ENCODE results near the gene SRC.

Gene SRC

GRCh38 chr20:37378785-37379598, 33.1 kb downstream of the SRC start:
- peak overlapping the region; percentile 87 for H3K27ac Mint-ChIP-seq
- H3K9me3 Mint-ChIP-seq, result no peaks in the 10 kb centered on the region
- H3K4me3 Mint-ChIP-seq, result peak overlapping the region; percentile 55
- intact Hi-C loops (cut with micrococcal nuclease), result no loop called here
- H3K27me3 Mint-ChIP-seq, result no peaks in the 10 kb centered on the region
- peaks cover 73% of the 10 kb centered on the region for H3K4me1 Mint-ChIP-seq (ENCODE audit: low read depth)
- H3K36me3 Mint-ChIP-seq (ENCODE audit: low read depth), result peaks cover 61% of the 10 kb centered on the region

DNA sequence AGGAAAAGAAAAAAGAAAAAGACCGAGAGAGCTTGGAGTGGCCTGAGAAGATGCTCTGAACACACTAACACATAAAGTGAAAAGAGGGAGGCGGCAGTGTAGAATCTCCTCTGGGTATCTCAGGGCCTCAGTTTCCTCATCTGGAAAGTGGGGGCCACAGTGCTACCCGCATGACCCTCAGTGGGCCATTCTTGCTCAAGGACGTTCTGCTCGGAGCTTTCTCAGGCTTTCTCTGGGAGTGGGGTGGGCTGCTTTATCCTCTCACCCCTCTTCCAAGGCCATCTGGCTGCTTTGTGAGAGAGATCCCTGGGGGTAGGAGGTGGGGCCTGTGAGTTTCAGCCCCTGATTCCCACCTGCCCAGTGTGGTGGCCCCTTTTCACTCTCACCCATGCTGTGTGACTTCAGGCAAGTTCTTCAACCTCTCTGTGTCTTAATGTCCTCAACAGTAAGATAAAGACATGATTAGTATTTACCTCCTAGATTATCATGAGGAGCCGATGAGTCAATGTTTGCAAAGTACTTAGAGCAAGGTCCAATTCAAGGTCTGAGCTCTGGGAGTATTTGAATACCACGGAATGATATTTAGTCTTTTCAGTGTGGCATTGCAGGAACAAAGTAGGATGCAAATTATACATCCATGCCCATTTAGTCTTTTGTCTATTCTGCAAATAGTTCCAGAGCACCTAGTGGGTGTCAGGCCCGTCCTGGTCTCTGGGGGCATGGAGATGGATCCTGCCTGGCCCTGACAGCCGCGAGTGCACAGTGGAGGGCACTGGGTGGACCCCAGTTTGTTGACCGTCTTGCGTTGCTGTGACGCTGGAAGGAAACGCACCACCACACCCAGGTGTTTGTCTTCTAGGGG, 34.3 kb downstream of the SRC start:
- Mint-ChIP-seq H3K36me3 (ENCODE audit: low read depth) (peaks cover 61% of the 10 kb centered on the region), H3K27me3 (no peaks in the 10 kb centered on the region), H3K4me3 (no peak overlapping the region), H3K9me3 (no peaks in the 10 kb centered on the region), H3K4me1 (ENCODE audit: low read depth) (peaks cover 80% of the 10 kb centered on the region), H3K27ac (peak overlapping the region; percentile 87)
- intact Hi-C loops (cut with micrococcal nuclease), result loop anchor here (5.0 to 10.0 kb wide), 3 partner anchors 33 to 185 kb away; partner anchors contain the start of gene SRC

DNA sequence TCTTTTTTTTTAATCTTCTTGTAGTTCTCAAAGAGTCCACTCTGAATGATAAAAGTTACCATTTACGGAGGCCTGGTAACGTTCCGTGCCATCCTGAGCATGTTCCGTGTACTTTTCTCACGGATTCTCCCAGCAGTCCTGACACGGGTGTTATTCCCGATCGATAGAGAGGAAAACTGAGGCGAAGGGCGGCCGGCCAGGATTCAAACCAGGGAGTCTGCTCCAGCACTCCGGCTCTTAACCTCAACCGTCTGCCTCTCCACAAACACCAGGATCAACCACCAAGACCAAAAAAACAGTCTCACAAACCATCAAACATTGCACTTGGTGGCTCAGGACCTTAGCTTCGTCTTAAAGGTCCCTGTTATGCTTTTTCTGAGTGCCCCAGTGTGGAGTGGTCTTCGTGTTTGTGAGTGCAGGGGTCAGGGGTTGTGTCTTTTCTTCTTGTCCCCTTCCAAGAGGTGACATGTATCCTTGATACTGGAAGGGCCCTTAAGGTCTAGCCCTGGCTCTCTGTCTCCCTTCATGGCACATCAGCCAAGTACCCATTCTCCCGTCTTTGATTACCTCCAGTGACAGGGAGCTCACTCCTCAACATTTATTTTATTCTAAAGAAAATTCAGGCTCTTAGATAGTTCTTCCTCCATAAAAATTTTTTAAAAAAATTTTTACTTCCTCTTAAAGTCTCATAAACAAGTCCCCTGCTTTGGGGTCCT, 35.1 kb downstream of the SRC start:
- no peaks in the 10 kb centered on the region for H3K9me3 Mint-ChIP-seq
- peak overlapping the region; percentile 55 for H3K27ac Mint-ChIP-seq
- H3K27me3 Mint-ChIP-seq, result no peaks in the 10 kb centered on the region
- H3K4me1 Mint-ChIP-seq (ENCODE audit: low read depth), result peaks cover 80% of the 10 kb centered on the region
- H3K4me3 Mint-ChIP-seq, result no peak overlapping the region
- H3K36me3 Mint-ChIP-seq (ENCODE audit: low read depth), result peaks cover 61% of the 10 kb centered on the region
- intact Hi-C loops (cut with micrococcal nuclease), result loop anchor here (5.0 to 10.0 kb wide), 3 partner anchors 34 to 186 kb away; partner anchors contain the start of gene SRC

DNA sequence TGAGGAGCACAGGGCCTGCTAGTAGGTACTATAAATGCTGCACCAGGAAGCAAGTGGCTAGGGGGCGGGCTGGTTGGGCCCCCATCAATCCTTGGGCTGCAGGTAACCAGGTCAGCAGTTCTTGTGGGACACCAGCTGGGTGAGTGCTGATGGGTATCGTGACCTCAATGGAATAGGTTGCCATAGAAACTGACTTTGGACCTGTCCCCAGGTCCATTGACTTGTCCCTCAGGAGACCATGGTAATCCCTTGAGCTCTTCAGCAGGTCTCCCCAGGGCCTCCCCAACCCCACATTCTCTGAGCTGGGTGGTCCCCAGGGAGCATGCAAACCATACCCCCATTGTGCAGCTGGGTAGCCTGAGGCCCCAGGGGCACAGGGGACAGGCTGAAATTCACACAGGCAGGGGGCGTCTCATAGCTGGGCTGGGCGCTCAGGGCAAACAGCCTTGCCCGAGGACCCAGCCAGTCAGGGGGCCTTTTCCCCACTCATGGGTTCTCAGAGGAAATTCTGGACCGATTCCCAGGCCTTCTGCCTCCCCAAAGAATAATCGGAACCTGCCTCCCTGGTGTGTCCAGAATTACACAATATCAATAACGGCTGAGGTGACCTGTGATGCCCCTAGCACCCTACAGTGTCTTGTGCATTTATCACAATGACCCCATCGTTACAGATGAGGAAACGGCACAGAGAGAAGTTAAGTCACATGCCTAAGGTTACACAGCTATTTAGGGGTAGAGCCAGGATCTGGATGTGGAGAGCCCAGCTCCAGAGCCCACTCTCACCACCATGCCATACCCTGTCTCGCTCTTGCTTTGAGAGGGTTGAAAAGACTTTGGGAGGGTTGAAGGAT, 35.9 kb downstream of the SRC start:
- intact Hi-C loops (cut with micrococcal nuclease), result loop anchor here (2.0 to 10.0 kb wide), 4 partner anchors 35 to 187 kb away; partner anchors contain the start of gene SRC
- H3K36me3 Mint-ChIP-seq (ENCODE audit: low read depth), result peaks cover 63% of the 10 kb centered on the region
- no peaks in the 10 kb centered on the region for H3K27me3 Mint-ChIP-seq
- no peak overlapping the region for H3K4me3 Mint-ChIP-seq
- H3K9me3 Mint-ChIP-seq, result no peaks in the 10 kb centered on the region
- peaks cover 83% of the 10 kb centered on the region for H3K4me1 Mint-ChIP-seq (ENCODE audit: low read depth)
- H3K27ac Mint-ChIP-seq, result peak overlapping the region; percentile 55

DNA sequence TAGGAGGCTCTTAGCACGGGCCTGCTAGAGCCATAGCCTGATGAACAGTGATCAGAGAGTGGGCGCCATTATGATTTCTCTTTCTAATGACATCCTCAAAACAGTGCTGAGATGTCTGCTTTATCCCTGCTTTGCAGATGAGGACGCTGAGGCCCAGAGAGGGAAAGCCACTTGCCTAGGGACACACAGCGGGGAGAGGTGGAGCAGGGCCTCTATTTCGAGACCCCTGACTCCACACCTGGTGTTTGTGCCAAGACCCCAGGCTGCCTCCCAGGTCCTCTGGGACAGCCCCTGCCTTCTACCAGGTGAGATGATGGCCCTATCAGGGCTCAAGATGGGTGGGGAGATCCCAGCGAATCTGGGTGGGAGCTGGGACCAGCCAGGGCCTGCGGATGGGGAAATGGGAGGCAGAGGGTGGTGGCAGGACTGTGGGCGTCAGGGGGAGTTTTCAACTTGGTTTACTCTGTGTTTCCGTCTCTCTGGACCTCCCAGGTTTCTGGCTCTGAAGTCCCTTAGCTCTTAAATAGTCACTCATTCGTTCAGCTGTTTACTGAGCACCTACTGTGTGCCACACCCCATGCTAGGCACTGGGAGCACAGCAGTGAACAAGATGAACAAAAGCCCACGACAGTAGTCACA, 36.7 kb downstream of the SRC start:
- Mint-ChIP-seq H3K27ac (peak overlapping the region; percentile 55), H3K36me3 (ENCODE audit: low read depth) (peaks cover 63% of the 10 kb centered on the region)

DNA sequence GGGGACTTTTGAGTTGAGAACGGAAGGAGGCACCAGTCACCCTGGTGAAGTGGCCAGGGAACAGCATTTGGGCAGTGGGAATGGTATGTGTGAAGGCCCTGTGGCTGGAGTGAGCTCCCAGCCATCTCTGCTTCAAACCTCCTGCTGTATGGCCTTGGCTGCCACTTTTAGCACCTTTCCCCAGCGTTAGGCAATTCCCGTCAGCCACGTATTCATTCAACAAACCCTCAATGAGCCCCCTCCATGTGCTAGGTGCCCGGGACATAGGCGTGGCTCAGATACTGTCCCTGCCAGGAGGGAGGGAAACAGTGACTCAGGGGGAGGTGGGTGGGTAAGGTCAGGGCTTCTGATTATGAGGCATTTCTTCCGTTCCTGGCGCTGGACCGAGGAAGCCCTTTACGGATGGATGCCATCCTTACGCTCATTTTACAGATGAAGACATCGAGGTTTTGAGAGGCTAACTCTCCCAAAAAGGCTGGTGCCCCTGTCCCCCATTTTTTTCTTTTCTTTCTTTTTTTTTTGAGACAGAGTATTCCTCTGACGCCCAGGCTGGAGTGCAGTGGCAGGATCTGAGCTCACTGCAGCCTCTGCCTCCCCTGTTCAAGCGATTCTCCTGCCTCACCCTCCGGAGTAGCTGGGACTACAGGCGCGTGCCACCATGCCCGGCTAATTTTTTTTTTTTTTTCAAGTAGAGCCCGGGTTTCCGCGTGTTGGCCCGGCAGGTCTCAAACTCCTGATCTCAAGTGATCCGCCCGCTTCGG, 37.5 kb downstream of the SRC start:
- no peaks in the 10 kb centered on the region for H3K9me3 Mint-ChIP-seq
- peaks cover 71% of the 10 kb centered on the region for H3K36me3 Mint-ChIP-seq (ENCODE audit: low read depth)
- peak overlapping the region; percentile 70 for H3K4me3 Mint-ChIP-seq
- H3K4me1 Mint-ChIP-seq (ENCODE audit: low read depth), result peaks cover 75% of the 10 kb centered on the region
- intact Hi-C loops (cut with micrococcal nuclease), result loop anchor here (2.0 to 10.0 kb wide), 4 partner anchors 36 to 189 kb away; partner anchors contain the start of gene SRC
- no peaks in the 10 kb centered on the region for H3K27me3 Mint-ChIP-seq
- peak overlapping the region; percentile 55 for H3K27ac Mint-ChIP-seq

More for the DNA sequence above, 36.7 kb downstream of the SRC start:
- Mint-ChIP-seq H3K4me1 (ENCODE audit: low read depth) (peaks cover 81% of the 10 kb centered on the region), H3K4me3 (no peak overlapping the region), H3K27me3 (no peaks in the 10 kb centered on the region), H3K9me3 (no peaks in the 10 kb centered on the region)
- intact Hi-C loops (cut with micrococcal nuclease), result loop anchor here (2.0 to 10.0 kb wide), 4 partner anchors 35 to 188 kb away; partner anchors contain the start of gene SRC

- Mint-ChIP-seq H3K4me1 (ENCODE audit: low read depth) (peaks cover 62% of the 10 kb centered on the region), H3K9me3 (no peaks in the 10 kb centered on the region), H3K4me3 (peak overlapping the region; percentile 70), H3K27me3 (no peaks in the 10 kb centered on the region), H3K27ac (peak overlapping the region; percentile 55), H3K36me3 (ENCODE audit: low read depth) (peaks cover 73% of the 10 kb centered on the region)
- intact Hi-C loops (cut with micrococcal nuclease), result loop anchor here (2.0 to 10.0 kb wide), 4 partner anchors 37 to 190 kb away; partner anchors contain the start of gene SRC
These were observed 38.8 kb downstream of the SRC start for GRCh38 chr20:37384683-37385174.

DNA sequence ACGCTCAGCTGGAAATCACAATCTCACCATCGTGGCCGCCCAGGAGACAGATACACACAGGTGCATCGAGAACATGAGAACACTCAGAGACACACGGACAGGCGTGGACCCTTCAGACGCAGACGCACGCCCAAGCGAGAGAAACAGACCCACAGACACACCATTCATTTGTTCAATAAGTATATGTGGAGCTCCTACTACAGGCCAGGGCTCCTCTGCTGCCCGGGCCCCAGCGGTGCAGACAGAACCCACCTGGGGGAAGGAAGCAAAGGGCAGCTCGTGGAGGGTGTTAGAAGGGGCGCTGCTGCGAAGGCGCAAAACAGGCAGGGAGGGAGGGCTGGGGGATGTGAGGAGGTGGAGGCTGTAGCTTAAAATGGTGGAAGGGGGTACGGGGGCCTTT, 39.2 kb downstream of the SRC start:
- Mint-ChIP-seq H3K9me3 (no peaks in the 10 kb centered on the region), H3K4me1 (ENCODE audit: low read depth) (peaks cover 57% of the 10 kb centered on the region), H3K27ac (peak overlapping the region; percentile 55), H3K4me3 (peak overlapping the region; percentile 70), H3K27me3 (no peaks in the 10 kb centered on the region), H3K36me3 (ENCODE audit: low read depth) (peaks cover 77% of the 10 kb centered on the region)
- intact Hi-C loops (cut with micrococcal nuclease), result loop anchor here (2.0 to 10.0 kb wide), 2 partner anchors 108 to 190 kb away; no protein-coding TSS in a partner anchor

DNA sequence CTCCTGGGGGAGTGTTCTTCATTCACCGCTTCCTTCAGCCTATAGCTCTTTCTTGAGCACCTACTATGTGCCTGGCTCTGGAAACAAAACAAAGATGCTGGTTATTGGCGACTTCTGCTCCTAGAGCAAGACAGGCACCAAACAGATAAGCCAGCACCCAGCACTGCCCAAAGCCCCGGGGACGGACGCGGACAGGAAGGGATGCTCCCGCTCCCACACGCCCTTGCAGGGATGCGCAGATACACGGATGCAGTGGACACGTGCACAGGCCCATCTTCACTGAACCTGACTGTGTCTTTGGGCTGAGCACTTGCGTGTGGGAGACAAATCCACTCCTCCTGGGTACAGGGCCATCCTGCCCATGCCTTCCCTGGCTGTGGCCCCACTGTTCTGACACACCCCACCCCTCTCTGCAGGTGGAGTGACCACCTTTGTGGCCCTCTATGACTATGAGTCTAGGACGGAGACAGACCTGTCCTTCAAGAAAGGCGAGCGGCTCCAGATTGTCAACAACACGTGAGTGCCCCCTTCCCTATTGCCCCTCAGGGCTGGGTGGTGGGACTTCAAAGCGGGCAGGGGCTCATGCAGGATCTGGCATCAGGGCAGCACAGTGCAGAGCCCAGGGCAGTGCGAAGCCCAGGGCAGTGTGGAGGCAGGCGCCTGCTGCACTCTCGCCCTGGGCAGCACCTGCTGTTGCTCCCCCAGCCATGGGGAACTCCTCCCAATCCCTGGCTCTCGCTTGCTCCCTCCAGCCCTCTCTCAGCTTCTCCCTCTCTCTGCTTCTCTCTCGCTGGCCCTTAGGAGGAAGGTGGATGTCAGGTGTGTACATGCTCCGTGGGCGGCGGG, 39.9 kb downstream of the SRC start:
- peak overlapping the region; percentile 55 for H3K27ac Mint-ChIP-seq

GRCh38 chr20:37386505-37387251, 40.7 kb downstream of the SRC start:
- no peaks in the 10 kb centered on the region for H3K27me3 Mint-ChIP-seq
- intact Hi-C loops (cut with micrococcal nuclease), result loop anchor here (10.0 kb wide), 1 partner anchor 192 kb away; no protein-coding TSS in a partner anchor
- peaks cover 86% of the 10 kb centered on the region for H3K36me3 Mint-ChIP-seq (ENCODE audit: low read depth)
- H3K27ac Mint-ChIP-seq, result no peak overlapping the region
- H3K4me1 Mint-ChIP-seq (ENCODE audit: low read depth), result peaks cover 42% of the 10 kb centered on the region
- no peak overlapping the region for H3K4me3 Mint-ChIP-seq
- H3K9me3 Mint-ChIP-seq, result no peaks in the 10 kb centered on the region

More for the DNA sequence above, 39.9 kb downstream of the SRC start:
- no peaks in the 10 kb centered on the region for H3K9me3 Mint-ChIP-seq
- intact Hi-C loops (cut with micrococcal nuclease), result loop anchor here (2.0 to 10.0 kb wide), 2 partner anchors 109 to 191 kb away; no protein-coding TSS in a partner anchor
- H3K4me1 Mint-ChIP-seq (ENCODE audit: low read depth), result peaks cover 50% of the 10 kb centered on the region
- no peak overlapping the region for H3K4me3 Mint-ChIP-seq
- peaks cover 80% of the 10 kb centered on the region for H3K36me3 Mint-ChIP-seq (ENCODE audit: low read depth)
- H3K27me3 Mint-ChIP-seq, result no peaks in the 10 kb centered on the region

Data from dendritic cell treated with granulocyte-macrophage colony-stimulating factor and Interleukin-4, amounts not matched to agents 40 ng/mL and 50 ng/mL, for 4 days (primary cell).